Activated effector memory CD4-positive, alpha-beta T cell treated with anti-CD3 and anti-CD28 coated beads, Interleukin-2, amount 50 U/mL, for 16 hours (primary cell): ENCODE results near the gene PET100.

Experiments used
- DNase-seq: peaks from one replicate; pipeline ENCODE4 v3.0.0-alpha.2; 2020

The PET100 gene

DNA sequence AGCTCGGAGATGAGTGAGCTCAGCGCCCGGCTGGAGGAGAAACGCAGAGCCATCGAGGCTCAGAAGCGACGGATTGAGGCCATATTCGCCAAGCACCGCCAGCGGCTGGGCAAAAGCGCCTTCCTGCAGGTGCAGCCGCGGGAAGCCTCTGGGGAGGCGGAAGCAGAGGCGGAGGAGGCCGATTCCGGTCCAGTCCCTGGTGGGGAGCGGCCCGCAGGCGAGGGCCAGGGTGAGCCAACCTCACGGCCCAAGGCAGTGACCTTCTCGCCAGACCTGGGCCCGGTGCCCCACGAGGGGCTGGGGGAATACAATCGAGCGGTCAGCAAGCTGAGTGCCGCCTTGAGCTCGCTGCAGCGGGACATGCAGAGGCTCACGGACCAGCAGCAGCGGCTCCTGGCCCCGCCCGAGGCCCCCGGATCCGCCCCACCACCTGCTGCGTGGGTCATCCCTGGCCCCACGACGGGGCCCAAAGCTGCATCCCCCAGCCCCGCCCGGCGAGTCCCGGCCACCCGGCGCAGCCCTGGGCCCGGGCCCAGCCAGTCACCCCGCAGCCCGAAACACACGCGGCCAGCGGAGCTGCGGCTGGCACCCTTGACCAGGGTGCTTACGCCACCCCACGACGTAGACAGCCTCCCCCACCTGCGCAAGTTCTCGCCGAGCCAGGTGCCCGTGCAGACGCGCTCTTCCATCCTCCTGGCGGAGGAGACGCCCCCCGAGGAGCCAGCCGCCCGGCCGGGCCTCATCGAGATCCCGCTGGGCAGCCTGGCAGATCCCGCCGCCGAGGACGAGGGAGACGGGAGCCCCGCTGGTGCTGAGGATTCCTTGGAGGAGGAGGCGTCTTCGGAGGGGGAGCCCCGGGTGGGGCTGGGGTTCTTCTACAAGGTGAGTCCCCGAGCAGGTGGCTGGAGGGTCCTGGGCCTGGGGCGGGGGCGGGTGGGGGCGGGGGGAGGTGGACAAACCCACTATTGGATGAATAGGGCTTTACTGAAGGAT lies 17.0 kb upstream of the PET100 start:
- no peak for DNase-seq

DNA sequence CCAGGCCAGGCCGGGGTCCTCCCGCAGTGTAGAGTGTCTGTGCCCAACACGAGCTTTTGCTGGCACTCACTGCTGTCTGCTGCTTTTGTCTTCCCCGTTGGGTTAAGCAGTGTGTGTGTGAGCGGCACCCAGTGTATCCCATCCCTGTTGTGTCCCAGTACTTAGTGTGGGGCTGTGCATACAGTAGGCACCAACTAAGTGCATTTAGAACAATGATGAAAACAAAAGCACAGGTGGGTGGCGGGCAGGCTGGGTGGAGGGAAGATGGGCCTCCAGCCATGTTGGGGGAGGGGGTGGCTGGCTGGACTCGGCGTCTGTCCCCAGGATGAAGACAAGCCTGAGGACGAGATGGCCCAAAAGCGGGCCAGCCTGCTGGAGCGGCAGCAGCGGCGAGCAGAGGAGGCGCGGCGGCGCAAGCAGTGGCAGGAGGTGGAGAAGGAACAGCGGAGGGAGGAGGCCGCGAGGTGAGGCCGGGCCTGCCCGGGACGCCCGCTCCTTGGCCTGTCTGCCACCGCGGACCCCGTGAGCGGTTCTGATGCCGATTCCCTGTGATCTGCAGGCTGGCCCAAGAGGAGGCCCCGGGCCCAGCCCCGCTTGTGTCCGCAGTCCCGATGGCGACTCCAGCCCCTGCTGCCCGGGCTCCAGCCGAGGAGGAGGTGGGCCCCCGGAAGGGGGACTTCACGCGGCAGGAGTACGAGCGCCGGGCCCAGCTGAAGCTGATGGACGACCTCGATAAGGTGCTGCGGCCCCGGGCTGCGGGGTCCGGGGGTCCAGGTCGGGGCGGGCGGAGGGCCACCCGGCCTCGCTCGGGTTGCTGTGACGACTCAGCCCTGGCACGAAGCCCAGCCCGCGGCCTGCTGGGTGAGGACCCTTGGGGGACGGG lies 14.5 kb upstream of the PET100 start:
- DNase-seq = no peak

DNA sequence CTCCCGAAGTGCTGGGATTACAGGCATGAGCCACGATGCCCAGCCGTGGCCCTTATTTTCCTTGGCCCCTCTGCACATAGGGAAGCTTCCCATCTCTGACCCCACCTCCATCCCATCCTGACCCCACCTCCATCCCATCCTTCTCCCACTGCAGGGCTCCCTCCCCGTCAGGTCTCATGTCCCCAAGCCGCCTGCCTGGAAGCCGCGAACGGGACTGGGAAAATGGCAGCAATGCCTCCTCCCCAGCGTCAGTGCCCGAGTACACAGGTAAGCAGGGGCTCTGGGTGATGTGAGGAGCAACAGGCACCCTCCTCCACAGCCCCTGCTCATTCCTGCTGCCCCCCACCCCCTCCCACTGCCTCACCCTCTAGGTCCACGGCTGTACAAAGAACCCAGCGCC lies 12.4 kb upstream of the PET100 start:
- DNase-seq = no peak

DNA sequence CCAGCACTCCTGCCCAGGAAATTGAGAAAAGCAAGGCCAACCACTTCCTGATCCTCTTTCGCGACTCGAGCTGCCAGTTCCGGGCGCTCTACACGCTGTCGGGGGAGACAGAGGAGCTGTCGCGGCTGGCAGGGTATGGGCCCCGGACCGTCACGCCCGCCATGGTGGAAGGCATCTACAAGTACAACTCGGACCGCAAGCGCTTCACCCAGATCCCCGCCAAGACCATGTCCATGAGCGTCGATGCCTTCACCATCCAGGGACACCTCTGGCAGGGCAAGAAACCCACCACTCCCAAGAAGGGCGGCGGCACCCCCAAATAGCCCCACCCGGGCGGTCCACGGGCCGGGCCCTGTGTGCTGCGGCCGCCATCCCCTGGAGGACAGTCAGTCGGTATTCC lies 11.9 kb upstream of the PET100 start:
- no peak for DNase-seq

DNA sequence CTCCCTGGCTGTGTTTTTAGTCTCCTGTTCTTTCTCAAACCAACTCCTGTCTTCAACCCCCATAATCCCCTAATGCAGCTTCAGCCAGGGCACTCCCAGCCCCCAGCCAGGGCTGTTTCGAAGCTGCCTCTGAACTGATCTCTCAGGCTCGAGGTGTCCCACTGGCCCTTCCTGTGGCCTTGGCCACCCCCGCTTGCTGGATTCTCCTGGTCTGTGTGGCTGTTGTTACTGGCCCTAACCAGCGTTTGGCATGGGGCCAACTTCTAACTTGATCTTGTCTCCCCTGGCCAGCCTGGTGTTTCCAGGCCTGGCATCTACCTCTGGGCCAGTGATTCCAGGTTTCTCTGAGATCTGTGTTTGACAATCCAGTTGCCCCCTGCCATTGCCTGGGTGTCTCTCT lies 11.2 kb upstream of the PET100 start:
- no peak for DNase-seq

DNA sequence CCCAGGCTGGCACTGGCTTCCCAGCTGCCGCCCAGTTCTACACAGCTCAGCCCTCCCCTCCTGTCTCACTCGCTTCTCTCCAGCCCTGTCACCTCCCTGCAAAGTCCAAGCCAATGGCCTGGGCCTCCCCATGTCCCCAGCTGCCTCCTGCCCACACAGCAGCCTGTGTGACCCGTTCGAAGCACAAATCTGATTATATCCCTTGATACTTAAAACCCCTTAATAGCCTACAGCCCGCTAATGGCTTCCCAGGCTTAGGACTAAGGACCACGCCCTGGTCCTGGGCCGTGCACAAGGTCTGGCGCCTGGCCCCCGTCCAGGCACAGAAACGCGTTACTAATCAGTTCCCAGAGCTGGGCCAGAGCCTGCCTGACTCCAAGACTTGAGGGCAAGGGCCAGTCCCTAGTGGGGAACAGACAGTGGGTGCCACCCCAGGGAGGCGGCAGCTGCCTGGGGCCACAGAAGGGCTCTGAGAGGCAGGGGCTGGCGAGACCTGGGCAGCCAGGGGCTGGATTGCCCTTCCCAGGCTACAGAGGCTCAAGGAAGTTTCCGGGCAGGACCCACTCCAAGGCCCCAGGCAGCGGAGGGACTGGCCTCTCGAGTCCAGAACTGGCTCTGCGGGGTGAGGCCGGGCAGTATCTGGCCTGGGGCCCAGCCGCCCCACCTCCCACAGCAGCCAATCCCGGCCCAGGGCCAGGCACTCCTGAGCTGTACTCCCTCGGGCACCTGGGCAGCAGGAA lies 10.7 kb upstream of the PET100 start:
- DNase-seq = no peak

DNA sequence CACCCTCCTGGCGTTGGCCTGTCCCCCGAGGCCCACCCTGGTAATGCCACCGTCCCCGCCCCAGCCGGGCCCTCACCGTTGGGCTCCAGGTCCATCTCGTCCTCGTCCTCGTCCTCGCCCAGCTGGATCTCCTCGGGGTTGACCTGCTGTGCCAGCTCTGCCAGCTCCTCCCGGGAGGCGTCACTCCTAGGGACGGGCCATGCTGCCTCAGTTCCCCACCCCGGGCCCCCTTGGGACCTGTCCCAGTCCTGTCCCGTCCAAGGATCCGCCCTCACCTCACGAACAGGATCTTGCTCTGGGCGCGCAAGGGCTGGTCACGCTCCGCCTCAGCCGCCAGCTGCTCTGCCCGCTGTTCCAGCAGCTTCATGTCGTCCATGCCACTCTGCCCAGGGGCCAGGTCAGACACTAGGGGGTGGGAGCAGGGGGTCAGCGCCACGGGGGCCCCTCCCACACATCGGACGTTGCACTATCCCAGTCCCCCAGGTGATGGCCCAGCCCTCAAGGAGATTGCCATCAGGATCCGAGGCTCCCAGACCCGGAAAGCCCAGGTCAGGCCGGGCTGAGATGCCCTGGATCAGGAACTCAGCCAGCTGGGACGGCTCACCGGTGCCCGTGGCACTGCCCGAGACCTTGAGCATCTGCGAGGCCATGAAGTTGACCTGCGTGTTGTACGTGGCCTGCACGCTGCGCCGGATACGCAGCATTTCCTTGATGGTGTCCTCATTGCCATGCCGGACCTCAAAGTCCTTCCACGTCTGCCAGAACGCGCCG lies 9.7 kb upstream of the PET100 start:
- no peak for DNase-seq

DNA sequence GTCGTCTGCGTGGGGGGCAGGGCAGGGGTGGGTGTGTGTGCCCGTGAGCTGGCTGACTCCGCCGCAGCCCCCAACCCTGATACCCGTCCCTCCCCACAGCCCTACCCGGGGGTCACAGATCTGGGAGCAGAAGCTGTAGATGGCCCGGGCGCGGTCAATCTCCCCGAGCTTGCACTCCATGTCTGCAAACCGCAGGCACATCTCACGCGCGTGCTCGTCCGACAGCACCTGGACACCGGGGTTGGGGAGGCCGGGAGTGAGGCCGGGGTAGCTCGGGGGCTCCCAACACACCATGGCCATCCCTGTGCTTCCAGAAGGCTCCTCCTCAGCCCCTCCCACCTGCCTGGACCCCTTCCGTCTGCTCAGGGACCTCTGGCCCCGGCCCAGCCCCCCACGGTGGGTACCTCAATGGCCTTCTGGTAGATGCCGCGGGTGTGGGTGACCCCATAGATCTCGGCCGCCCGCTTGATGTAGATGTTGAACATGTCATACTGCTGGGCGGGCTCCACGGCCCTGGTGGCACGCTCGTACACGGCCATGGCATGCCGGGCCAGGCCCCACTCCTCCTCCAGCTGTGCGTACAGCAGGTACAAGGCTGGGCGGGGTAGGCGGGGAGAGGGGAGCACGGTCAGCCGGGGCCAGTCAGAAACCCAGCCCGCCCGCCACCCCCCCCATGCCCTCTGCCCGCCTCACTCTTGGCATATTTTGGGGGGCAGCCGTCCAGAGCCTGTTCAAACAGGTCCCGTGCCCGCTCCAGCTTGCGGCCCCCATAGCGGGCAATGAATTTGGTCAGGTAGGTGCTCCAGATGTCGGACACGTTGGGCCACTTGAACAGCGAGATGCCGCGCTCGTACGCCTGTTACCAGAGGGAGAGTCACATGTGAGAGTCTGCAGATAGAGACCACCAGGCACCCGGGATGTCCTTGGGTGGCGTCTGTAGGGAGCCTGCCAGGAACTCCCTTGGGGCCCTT lies 8.9 kb upstream of the PET100 start:
- DNase-seq = no peak

DNA sequence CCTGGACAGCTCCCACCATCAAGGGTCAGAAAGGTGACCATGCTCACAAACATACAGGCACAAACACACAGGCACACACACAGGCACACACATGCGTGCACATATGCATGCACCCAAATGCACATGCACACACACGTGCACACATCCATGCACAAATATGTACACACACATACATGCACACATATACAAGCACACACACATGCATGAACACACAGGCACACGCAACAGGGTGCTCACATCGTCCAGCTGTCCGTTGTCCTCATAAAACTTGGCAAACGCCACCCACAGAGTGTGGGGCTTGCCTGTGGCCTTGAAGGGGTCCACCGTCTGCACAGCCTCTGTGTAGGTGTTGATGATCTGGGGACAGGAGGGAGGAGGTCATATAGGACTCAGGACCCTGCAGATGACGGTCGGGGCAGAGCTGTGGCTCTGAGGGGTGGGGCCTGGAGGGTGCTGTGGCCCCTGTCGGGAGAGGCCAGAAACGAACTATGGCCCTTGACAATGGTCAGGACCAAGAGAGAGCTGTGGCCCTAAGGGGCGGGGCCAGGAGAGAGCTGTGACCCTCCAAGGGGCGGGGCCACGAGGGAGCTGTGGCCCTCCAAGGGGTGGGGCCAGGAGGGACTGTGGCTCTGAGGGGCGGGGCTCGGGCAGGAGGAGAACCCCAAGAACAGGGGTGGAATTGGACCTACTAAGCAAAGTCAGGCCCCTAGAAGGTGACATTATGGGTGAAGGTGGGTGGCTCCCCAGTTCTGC lies 6.5 kb upstream of the PET100 start:
- DNase-seq = no peak

DNA sequence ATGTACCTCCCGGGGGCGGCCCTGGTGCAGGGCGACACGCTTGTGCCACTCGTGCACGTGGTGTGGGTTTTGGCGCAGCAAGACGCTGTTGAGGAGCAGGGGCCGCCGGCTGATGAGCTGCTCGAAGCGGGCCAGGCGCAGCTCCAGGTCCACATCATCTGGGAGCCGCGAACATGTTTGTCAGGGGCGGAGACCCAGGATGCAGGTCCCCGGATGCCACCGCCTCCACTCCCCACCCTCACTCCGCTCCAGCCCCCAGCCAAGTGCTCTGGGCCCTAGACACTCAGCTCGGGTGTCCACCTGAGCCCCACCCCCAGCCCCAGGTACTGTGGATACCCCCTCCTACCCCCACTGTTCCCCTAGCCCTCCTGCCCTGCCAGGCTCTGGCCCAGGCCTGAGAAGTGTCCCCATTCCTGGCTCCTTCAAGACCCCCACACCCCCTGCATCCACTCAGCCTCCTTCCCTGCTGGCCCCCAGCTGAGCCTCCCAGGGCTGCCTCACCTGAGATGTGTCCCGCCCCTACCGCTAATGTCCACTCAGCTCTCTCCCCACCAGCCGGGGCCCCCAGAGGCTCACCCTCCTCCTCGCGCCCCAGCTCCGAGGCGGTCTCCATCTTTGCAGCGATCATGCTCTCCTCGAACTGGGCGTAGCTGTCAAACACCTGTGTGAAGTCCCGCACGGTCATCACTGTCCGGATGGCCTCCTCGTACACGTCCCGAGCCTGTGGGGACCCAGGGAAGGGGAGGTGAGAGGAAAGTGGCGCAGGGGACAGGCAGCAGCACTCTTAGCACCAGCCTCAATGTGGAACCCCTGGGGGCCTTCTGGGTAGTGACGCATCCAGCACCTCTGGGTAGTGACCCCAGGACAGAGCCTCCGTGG lies 5.6 kb upstream of the PET100 start:
- no peak for DNase-seq

DNA sequence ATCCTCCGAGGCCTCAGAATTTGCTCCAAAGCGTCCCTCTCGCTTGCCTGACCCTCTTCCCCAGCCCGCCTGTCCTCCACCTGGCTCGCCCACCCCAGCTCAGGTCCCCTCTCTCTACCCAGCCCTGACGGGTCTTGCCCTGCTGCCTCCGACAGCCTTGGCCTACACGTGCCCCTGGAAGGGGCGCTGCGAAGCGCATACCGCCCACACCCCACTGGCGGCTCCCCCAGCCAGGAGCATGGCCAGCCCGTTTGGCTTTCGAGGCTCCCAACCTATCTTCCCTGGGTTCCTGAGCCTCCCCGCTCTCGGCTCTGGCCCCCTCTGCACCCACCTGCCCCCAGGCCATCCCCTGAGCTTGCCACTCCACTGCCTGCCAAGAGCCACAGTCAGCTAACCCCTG lies 4.8 kb upstream of the PET100 start:
- no peak for DNase-seq

DNA sequence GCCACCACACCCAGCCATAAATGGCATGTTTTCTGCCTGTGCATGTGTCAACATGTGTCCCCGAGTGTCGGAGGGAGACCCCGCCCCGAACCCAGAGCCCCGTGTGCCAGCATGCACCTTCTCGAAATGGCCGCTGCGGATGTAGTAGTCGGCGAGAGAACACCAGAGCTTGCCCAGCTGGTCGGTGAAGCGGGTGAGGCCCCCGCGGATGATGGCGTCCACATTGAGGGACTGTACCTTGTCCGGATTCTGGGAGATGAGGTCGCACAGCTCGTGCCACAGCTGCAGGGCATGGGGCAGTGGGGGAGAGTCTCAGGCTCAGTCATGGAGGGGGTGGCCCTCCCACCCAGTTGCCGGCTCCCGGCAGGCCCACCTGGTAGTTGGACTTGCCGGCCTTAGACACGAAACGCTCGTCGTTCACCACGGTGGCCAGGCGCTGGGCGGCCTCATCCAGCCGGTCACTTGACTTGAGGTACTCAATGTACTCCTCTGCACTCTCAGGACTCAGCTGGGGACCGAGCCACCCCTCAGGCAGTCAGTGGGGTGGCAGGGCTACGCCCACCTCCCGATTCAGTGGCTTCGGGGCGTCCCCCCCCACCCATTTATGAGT lies 3.7 kb upstream of the PET100 start:
- no peak for DNase-seq

DNA sequence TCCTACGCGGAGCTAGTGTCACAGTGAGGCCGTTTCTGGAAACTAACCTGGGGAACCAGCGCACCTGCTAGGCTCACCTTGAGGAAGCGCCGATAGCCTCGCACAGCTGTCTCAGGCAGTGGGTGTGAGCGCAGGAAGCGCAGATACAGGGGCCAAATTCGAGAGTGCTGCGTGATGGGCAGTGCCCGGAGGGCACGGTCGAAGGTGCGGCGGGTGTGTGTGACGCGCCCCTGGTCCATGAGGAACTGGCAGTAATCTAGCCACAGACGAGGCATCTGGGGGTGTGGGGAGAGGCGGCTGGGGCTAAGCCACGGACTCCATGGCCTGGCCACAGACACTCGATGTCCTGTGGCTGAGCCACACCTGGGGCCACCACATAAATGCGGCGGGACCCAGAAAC lies 2.4 kb upstream of the PET100 start:
- no peak for DNase-seq

DNA sequence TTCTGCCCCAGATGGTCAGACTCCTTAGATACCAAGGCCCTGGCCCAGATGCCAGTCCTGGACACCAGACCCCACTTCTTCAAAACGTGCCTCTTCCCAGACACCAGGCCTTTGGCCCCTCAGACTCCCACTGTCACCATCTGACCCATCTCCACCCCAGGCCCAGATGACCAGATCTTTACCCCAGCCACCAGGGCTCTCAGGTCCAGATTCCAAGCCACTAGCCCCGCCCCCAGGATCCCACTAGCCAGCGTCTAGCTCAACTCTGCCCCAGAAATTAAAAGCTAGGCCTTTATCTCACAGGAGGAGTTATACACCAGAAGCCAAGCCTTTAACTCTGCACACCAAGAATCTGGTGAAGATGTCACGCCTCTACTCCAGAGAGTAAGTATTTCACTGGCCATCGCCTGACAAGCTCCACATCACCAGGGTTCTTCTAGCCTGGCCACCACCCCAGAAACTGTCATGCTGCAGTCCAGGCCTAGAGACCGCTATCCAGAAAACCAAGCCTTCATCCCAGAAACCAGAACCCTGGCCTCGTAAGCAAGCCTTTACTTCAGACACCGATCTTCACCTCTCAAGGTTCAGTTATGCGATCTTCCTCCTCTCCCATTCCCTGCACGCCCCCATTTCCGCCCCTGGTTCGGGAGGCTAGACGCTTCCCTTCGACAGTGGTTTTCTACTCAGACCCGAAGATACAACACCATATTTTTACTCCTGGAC lies 843 bp upstream of the PET100 start:
- DNase-seq = no peak

DNA sequence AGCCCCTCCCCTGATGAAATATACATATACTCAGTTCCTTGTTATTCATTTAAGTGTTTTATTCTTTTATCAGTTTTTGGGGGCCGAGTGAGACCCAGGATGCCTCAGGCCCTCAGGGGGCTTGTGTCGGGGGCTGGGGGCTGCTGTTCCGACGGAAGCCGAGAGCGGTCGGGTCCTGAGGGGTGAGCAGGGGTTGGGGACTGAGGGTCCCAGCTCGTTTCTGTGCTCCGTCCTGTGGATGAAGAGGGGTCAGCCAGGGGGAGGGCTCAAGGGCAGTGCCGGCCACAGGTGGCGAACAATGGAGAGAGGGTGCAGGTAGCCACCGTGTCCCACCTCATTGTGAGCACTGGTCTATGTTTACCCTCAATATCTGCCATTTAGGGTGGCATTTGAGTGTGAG lies 2.0 kb downstream of the PET100 start:
- DNase-seq = no peak

DNA sequence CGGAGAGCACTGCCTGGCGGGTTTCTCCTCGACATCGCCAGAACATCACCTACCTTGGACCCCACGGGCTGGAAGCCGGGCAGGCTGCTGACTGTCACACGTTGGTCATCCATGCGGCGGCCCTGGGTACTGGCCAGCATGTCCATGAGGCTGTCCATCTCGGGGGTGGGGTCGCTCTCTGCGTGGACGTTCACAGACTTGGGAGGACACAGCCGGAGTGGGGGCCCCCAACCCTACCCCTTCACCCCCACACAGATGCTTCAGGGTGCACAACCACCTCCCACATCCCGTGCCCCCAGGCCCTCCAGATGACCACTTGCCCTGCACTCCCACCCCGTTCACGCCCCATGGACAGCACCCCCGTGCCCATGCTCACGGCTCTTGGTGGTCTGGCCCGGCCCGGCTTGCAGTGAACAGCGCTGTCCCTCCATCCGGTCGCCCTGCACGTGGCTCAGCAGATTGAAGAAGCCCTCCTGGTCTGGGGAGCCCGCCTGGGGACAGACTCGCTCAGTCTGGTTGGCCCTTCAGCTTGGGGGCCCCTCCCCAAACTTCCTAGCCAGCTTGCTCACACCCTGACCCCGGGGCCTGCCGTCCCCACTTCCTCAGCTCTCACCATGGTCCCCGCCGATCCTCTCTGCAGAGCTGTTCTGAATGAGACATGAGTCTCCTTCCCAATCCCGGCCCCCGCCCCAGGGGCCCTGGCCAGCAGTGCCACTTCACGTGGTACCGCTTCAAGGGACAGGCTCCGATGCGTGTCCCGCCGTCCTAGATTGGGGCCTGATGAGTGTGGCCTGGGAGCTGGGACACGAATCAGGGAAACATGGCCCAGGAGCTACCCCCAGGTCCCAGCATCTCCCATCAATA lies 3.0 kb downstream of the PET100 start:
- no peak for DNase-seq

DNA sequence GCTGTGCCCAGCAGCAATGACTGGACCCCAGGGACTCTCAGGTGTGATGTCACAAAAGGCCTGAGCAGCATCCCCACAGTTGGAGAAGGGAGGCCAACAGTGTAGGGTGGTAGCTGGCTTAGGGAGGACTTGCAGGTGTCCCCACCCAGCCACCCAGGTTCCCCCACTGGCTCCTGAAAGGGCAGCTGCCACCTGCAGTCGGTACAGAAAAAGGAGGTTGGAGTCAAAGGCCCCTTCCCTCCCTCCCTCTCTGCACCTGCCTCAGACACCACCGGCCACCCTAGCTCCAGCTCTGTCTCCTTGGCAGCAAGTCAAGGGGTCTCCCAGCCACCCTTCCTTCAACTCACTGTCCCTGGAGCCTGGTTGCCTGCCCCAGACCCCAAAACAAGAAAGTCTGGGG lies 4.1 kb downstream of the PET100 start, which contains the start of gene PCP2:
TSS of gene PCP2 (minus strand) at position 22 of the 400 bp plus-strand sequence. CDS start 262 bp downstream, outside the sequence.
- DNase-seq = no peak
